ENCODE data around the gene PASK. TPM values are rescaled to one million over a fixed set of nuclear protein-coding genes. Genes with fewer than 3 reads are reported as not detected.

Gene PASK
- polyA plus RNA-seq, 1 donor from 2014 or later = 26.0 TPM

GRCh38 chr2:241157841-241158545 lies 8.7 kb upstream of the PASK start:
- Histone ChIP-seq H3K9me3 (ENCODE audit: low read length) (no peaks in the 10 kb centered on the region), H3F3A (ENCODE audit: insufficient read depth, low read length, poor library complexity, severe bottlenecking) (no peaks in the 10 kb centered on the region), H3K4me3 (ENCODE audit: low read length) (no peak overlapping the region), H3K9me2 (ENCODE audit: insufficient read depth, low read length) (no peaks in the 10 kb centered on the region), H3K36me3 (ENCODE audit: insufficient read depth, low read length) (no peaks in the 10 kb centered on the region), H4K20me1 (ENCODE audit: insufficient read depth) (no peaks in the 10 kb centered on the region), H3K4me2 (ENCODE audit: low read length) (no peak overlapping the region), H3K27me3 (ENCODE audit: insufficient read depth, low read depth, low read length) (no peaks in the 10 kb centered on the region), H3K27ac (ENCODE audit: low read length) (no peak overlapping the region), H3K79me2 (replicated peaks; ENCODE audit: insufficient read depth, low read length) (no peaks in the 10 kb centered on the region), H3K9ac (ENCODE audit: low read length) (no peak overlapping the region), H2AFZ (ENCODE audit: low read depth, low read length) (no peak overlapping the region)
- no peak for TF ChIP-seq MXI1 (conservative IDR thresholded peaks at IDR 0.05; ENCODE audit: poor library complexity, severe bottlenecking)
- no peak for TF ChIP-seq REST (IDR thresholded peaks at IDR 0.05; ENCODE audit: borderline replicate concordance)
- no peak for TF ChIP-seq EZH2 (IDR thresholded peaks at IDR 0.05; ENCODE audit: borderline replicate concordance, insufficient read depth, low read length, poor library complexity, severe bottlenecking)
- TF ChIP-seq TAF1 (IDR thresholded peaks at IDR 0.05; ENCODE audit: low read depth) = no peak
- no peak for TF ChIP-seq SMC3 (conservative IDR thresholded peaks at IDR 0.05; ENCODE audit: poor library complexity)
- TF ChIP-seq POLR2AphosphoS5 (IDR thresholded peaks at IDR 0.05) = no peak
- no peak for TF ChIP-seq CTCF (IDR thresholded peaks at IDR 0.05; ENCODE audit: poor library complexity, severe bottlenecking)
- no peak for TF ChIP-seq EP300 (conservative IDR thresholded peaks at IDR 0.05; ENCODE audit: poor library complexity, severe bottlenecking)
- no peak for TF ChIP-seq RAD21 (conservative IDR thresholded peaks at IDR 0.05)

- no peaks in the 10 kb centered on the region for H3K36me3 ChIP-seq (ENCODE audit: insufficient read depth, low read length)
- H3K9me2 ChIP-seq (ENCODE audit: insufficient read depth, low read length) = no peaks in the 10 kb centered on the region
- no peak overlapping the region for H3K9ac ChIP-seq (ENCODE audit: low read length)
- no peak for TF ChIP-seq EZH2 (IDR thresholded peaks at IDR 0.05; ENCODE audit: borderline replicate concordance, insufficient read depth, low read length, poor library complexity, severe bottlenecking)
- TF ChIP-seq REST (IDR thresholded peaks at IDR 0.05; ENCODE audit: borderline replicate concordance) = no peak
- TF ChIP-seq EP300 (conservative IDR thresholded peaks at IDR 0.05; ENCODE audit: poor library complexity, severe bottlenecking) = no peak
- TF ChIP-seq RAD21 (conservative IDR thresholded peaks at IDR 0.05) = no peak
- no peak for TF ChIP-seq SMC3 (conservative IDR thresholded peaks at IDR 0.05; ENCODE audit: poor library complexity)
- TF ChIP-seq CTCF (IDR thresholded peaks at IDR 0.05; ENCODE audit: poor library complexity, severe bottlenecking) = no peak
- TF ChIP-seq MXI1 (conservative IDR thresholded peaks at IDR 0.05; ENCODE audit: poor library complexity, severe bottlenecking) = no peak
- no peak for TF ChIP-seq POLR2AphosphoS5 (IDR thresholded peaks at IDR 0.05)
- no peak for TF ChIP-seq TAF1 (IDR thresholded peaks at IDR 0.05; ENCODE audit: low read depth)
- H3F3A ChIP-seq (ENCODE audit: insufficient read depth, low read length, poor library complexity, severe bottlenecking) = no peaks in the 10 kb centered on the region
- H3K79me2 ChIP-seq (replicated peaks; ENCODE audit: insufficient read depth, low read length) = no peaks in the 10 kb centered on the region
- H3K27ac ChIP-seq (ENCODE audit: low read length) = no peak overlapping the region
- H2AFZ ChIP-seq (ENCODE audit: low read depth, low read length) = no peak overlapping the region
- H3K4me3 ChIP-seq (ENCODE audit: low read length) = no peak overlapping the region
- H3K27me3 ChIP-seq (ENCODE audit: insufficient read depth, low read depth, low read length) = no peaks in the 10 kb centered on the region
- H4K20me1 ChIP-seq (ENCODE audit: insufficient read depth) = no peaks in the 10 kb centered on the region
- no peak overlapping the region for H3K4me2 ChIP-seq (ENCODE audit: low read length)
- H3K9me3 ChIP-seq (ENCODE audit: low read length) = no peaks in the 10 kb centered on the region
Observed at GRCh38 chr2:241156971-241157441, 7.7 kb upstream of the PASK start.
